Kidney capillary endothelial cell (primary cell): ENCODE data around the gene CTH.
"Not testable (repeated sequence)": the region's sequence is repeated elsewhere in the genome, so short reads cannot be mapped to it uniquely, and the experiment has no call there.

ENCODE experiments used
- DNase-seq: peaks from one replicate; pipeline ENCODE4 v3.0.0-alpha.2; 2018; ENCODE audit warnings: low spot score

The CTH gene

DNA sequence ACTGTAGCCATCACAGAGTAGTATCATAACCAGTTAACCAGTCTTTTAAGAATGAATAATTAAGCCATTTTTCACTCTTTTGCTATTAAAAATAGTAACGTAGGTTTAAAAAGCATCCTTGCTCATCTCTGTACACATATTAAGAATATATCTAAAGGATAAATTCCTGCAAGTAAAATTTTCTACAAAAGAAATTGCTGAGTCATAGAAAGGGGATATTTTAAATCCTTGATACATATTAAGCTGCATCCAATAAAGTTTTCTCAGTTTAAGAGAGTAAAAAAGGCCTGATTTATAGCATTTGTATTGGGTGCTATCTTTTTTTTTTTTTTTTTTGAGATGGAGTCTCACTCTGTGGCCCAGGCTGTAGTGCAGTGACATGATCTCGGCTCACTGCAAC is 1.9 kb upstream of the CTH start:
- DNase-seq = no peak

- no peak for DNase-seq
Measured at GRCh38 chr1:70411360-70411844, 334 bp downstream of the CTH start.

- DNase-seq = no peak
Measured at GRCh38 chr1:70415882-70416281, 4.8 kb downstream of the CTH start.

GRCh38 chr1:70418973-70419734 is 8.1 kb downstream of the CTH start:
- not testable (repeated sequence) for DNase-seq

- DNase-seq = no peak
Measured at GRCh38 chr1:70420320-70420719, 9.3 kb downstream of the CTH start.

- DNase-seq = no peak
Measured at GRCh38 chr1:70426154-70427131, 15.4 kb downstream of the CTH start.

DNA sequence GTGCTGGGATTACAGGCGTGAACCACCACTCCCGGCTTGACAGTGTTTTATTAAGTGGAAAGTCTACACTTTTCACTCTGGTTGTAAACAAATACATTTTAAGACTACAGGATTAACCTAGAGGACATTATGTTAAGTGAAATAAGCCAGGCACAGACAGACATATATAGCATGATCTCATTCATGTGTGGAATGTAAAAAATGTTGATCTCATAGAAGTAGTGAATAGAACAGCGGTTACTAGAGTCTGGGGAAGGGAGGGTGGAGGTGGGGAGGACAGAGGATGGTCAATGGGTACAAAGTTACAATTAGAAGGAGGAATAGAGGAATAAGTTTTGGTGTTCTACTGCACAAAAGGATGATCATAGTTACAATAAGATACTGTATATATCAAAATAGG is 16.9 kb downstream of the CTH start:
- no peak for DNase-seq

DNA sequence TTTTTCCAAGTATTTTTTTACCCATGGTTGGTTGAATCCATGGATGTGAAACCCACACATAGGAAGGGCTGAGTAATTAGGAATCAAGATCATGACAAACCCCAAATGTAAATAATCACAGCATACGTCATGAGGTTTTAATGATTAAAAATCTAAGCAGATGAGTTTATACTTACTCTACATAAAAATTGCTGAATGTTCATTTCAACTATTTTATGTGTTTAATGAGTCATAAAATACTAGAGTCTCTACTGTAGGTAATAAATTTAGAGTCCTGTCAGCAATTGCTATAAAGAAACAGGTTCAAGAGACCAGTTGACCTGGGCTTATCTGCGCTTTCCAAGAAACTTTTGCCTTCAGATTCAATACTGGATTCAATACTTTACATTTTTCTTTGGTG is 18.2 kb downstream of the CTH start:
- DNase-seq = no peak

GRCh38 chr1:70429757-70430156 is 18.7 kb downstream of the CTH start:
- no peak for DNase-seq

DNA sequence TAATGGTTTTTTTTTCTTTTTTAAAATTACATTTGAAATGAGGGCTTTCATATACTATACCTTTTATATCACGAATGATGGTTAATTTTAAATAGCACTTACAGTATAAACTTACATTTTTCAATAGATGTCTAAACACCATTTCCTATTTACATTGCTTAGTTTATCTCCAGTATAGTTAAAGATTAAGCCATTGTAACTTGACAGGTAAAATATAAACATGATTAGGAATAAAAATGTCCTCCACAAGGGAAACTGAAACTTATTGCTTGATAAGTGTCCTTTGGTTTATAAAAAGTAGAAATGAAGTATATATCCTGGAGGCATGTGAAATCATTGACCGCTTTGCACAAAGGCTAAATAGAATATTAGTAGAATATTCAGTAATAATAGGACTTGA is 20.2 kb downstream of the CTH start:
- no peak for DNase-seq

- DNase-seq = no peak
Measured at GRCh38 chr1:70431874-70432273, 20.8 kb downstream of the CTH start.

- no peak for DNase-seq
Measured at GRCh38 chr1:70434253-70434859, 23.3 kb downstream of the CTH start.

GRCh38 chr1:70436622-70437251 is 25.7 kb downstream of the CTH start:
- DNase-seq = peak; percentile 58

DNA sequence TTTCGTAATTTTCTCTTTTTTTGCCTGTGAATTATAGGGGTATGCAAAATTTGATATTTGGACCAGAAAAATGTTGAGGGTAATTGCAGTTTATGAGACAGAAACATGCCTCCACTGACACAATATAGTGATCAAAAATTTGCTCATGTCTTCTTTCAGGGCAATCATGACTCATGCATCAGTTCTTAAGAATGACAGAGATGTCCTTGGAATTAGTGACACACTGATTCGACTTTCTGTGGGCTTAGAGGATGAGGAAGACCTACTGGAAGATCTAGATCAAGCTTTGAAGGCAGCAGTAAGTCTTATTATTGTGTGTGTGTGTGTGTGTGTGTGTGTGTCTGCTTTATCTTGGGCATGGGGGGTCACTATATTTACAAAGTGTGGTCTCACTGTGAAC is 27.5 kb downstream of the CTH start:
- DNase-seq = peak; percentile 33

GRCh38 chr1:70440642-70441391 is 29.7 kb downstream of the CTH start:
- no peak for DNase-seq

GRCh38 chr1:70441392-70442035 is 30.4 kb downstream of the CTH start:
- DNase-seq = peak; percentile 49

GRCh38 chr1:70442490-70442889 is 31.4 kb downstream of the CTH start:
- no peak for DNase-seq

- no peak for DNase-seq
Measured at GRCh38 chr1:70443739-70444138, 32.7 kb downstream of the CTH start.

DNA sequence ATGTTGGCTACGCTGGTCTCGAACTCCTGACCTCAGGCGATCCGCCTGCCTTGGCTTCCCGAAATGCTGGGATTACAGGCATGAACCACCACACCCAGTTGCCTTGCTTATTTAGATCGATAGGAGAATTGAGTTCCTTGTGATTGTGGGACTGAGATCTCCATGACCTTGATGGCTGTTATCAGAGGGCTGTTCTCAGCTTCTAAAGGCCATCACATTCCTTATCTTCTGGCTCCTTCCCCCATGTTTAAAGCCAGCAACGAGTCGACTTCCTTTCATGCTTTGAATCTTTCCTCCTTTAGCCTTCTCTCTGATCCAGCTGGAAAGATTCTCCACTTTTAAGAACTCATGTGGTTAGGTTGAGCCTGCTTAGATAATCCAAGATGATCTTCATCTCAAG is 38.0 kb downstream of the CTH start:
- DNase-seq = no peak

- DNase-seq = not testable (repeated sequence)
Measured at GRCh38 chr1:70452164-70452939, 41.3 kb downstream of the CTH start.
